ENCODE results near the gene VPS13D.

The VPS13D gene

GRCh38 chr1:12309783-12310742, 80.2 kb downstream of the VPS13D start:
- Histone ChIP-seq H3K4me3 (ENCODE audit: low read depth in 1 of 2, low read length in 2 of 2) (no peak overlapping the region), H3K4me1 (ENCODE audit: insufficient read depth, low read length) (no peaks in the 10 kb centered on the region), H3K9me3 (ENCODE audit: insufficient read depth, low read length, severe bottlenecking) (no peaks in the 10 kb centered on the region), H2AFZ (ENCODE audit: low read depth, low read length) (no peak overlapping the region), H3K27ac (ENCODE audit: low read length) (no peak overlapping the region), H3K9ac (ENCODE audit: low read depth, low read length) (no peak overlapping the region), H3K4me2 (ENCODE audit: insufficient read depth, low read length) (no peak overlapping the region), H3K36me3 (ENCODE audit: insufficient read depth, low read length) (peaks cover 88% of the 10 kb centered on the region), H3K27me3 (ENCODE audit: insufficient read depth, low read length, poor library complexity) (no peaks in the 10 kb centered on the region), H3K79me2 (ENCODE audit: insufficient read depth, low read length) (no peaks in the 10 kb centered on the region), H4K20me1 (ENCODE audit: insufficient read depth, low read length) (no peaks in the 10 kb centered on the region)
- TF ChIP-seq CTCF (IDR thresholded peaks at IDR 0.05; ENCODE audit: borderline replicate concordance, extremely low read depth, low read length, poor library complexity, severe bottlenecking) (no peak), EZH2 (IDR thresholded peaks at IDR 0.05; ENCODE audit: borderline replicate concordance, low read depth, low read length, severe bottlenecking) (no peak)
- no peak for DNase-seq
- no peak for ATAC-seq (ENCODE audit: insufficient read depth, low read depth)

GRCh38 chr1:12314333-12314903, 84.6 kb downstream of the VPS13D start:
- H3K79me2 ChIP-seq (ENCODE audit: insufficient read depth, low read length): no peaks in the 10 kb centered on the region
- TF ChIP-seq EZH2 (IDR thresholded peaks at IDR 0.05; ENCODE audit: borderline replicate concordance, low read depth, low read length, severe bottlenecking) (no peak), CTCF (IDR thresholded peaks at IDR 0.05; ENCODE audit: borderline replicate concordance, extremely low read depth, low read length, poor library complexity, severe bottlenecking) (peak; percentile 73)
- H3K4me2 ChIP-seq (ENCODE audit: insufficient read depth, low read length): no peak overlapping the region
- H4K20me1 ChIP-seq (ENCODE audit: insufficient read depth, low read length): no peaks in the 10 kb centered on the region
- DNase-seq (no peak), ATAC-seq (ENCODE audit: insufficient read depth, low read depth) (peak; percentile 55; the same call in 2 of the 3 replicates)
- peaks cover 77% of the 10 kb centered on the region for H3K36me3 ChIP-seq (ENCODE audit: insufficient read depth, low read length)
- no peak overlapping the region for H3K4me3 ChIP-seq (ENCODE audit: low read depth in 1 of 2, low read length in 2 of 2)
- H3K9ac ChIP-seq (ENCODE audit: low read depth, low read length): no peak overlapping the region
- H2AFZ ChIP-seq (ENCODE audit: low read depth, low read length): no peak overlapping the region
- no peak overlapping the region for H3K27ac ChIP-seq (ENCODE audit: low read length)
- no peaks in the 10 kb centered on the region for H3K9me3 ChIP-seq (ENCODE audit: insufficient read depth, low read length, severe bottlenecking)
- H3K4me1 ChIP-seq (ENCODE audit: insufficient read depth, low read length): no peaks in the 10 kb centered on the region
- H3K27me3 ChIP-seq (ENCODE audit: insufficient read depth, low read length, poor library complexity): no peaks in the 10 kb centered on the region

- Histone ChIP-seq H3K27ac (ENCODE audit: low read length) (no peak overlapping the region), H3K9ac (ENCODE audit: low read depth, low read length) (no peak overlapping the region), H3K27me3 (ENCODE audit: insufficient read depth, low read length, poor library complexity) (no peaks in the 10 kb centered on the region), H3K36me3 (ENCODE audit: insufficient read depth, low read length) (peaks cover 76% of the 10 kb centered on the region), H2AFZ (ENCODE audit: low read depth, low read length) (no peak overlapping the region), H4K20me1 (ENCODE audit: insufficient read depth, low read length) (no peaks in the 10 kb centered on the region), H3K4me3 (ENCODE audit: low read depth in 1 of 2, low read length in 2 of 2) (no peak overlapping the region), H3K79me2 (ENCODE audit: insufficient read depth, low read length) (no peaks in the 10 kb centered on the region), H3K9me3 (ENCODE audit: insufficient read depth, low read length, severe bottlenecking) (no peaks in the 10 kb centered on the region), H3K4me1 (ENCODE audit: insufficient read depth, low read length) (no peaks in the 10 kb centered on the region), H3K4me2 (ENCODE audit: insufficient read depth, low read length) (no peak overlapping the region)
- DNase-seq (no peak), ATAC-seq (ENCODE audit: insufficient read depth, low read depth) (no peak)
- TF ChIP-seq CTCF (IDR thresholded peaks at IDR 0.05; ENCODE audit: borderline replicate concordance, extremely low read depth, low read length, poor library complexity, severe bottlenecking) (no peak), EZH2 (IDR thresholded peaks at IDR 0.05; ENCODE audit: borderline replicate concordance, low read depth, low read length, severe bottlenecking) (no peak)
Measured at GRCh38 chr1:12315146-12315545, 85.3 kb downstream of the VPS13D start.
